Gastroesophageal sphincter (tissue), 3 donors: ENCODE measurements around the gene NAGS.

Source experiments
- CTCF ChIP-seq, 4 experiments: fragments of 200-600 bp in 2 of 4; fragments of 450-650 bp in 2 of 4; sonication (generic) in 1 of 4; IDR thresholded peaks; one replicate each; pipeline ENCODE4 v1.5.1; 2017 to 2019; ENCODE audit warnings: antibody characterized with exemption in 4 of 4, mild to moderate bottlenecking in 2 of 4, moderate library complexity in 2 of 4
- POLR2A ChIP-seq, 2 donors: fragments of 450-650 bp; IDR thresholded peaks; one replicate each; pipeline ENCODE4 v1.6.1; 2017; ENCODE audit warnings: antibody characterized with exemption in 2 of 2, mild to moderate bottlenecking in 2 of 2, moderate library complexity in 1 of 2
- POLR2AphosphoS5 ChIP-seq: sonication (generic); formaldehyde crosslinking; IDR thresholded peaks from one replicate; pipeline ENCODE4 v1.6.1; 2017; ENCODE audit warnings: antibody characterized with exemption

GRCh38 chr17:44000141-44000860, 4.1 kb upstream of the NAGS start:
- TF ChIP-seq CTCF (IDR thresholded peaks at IDR 0.05) (no peak), POLR2AphosphoS5 (no peak), POLR2A (IDR thresholded peaks at IDR 0.05) (no peak)
